HEK293 (cell line): Measurements from ENCODE around the gene CATSPERE.

Experiments used
- BCL11A ChIP-seq: fragments of 450-650 bp; formaldehyde crosslinking; IDR thresholded peaks from 2 replicates; pipeline ENCODE4 v1.5.1; 2016; ENCODE audit warnings: low read depth, missing biosample characterization, missing genetic modification characterization
- ZBTB20 ChIP-seq: fragments of 450-650 bp; formaldehyde crosslinking; IDR thresholded peaks from 2 replicates; pipeline ENCODE4 v1.5.1; 2016; ENCODE audit warnings: missing biosample characterization, missing genetic modification characterization
- ZBTB49 ChIP-seq: fragments of 450-650 bp; formaldehyde crosslinking; IDR thresholded peaks from 2 replicates; pipeline ENCODE4 v1.5.1; 2016; ENCODE audit warnings: missing biosample characterization, missing genetic modification characterization, low read depth
- ZBTB7A ChIP-seq: fragments of 450-650 bp; formaldehyde crosslinking; IDR thresholded peaks from 2 replicates; pipeline ENCODE4 v1.5.1; 2016; ENCODE audit warnings: low read depth, missing biosample characterization, missing genetic modification characterization
- ZFP41 ChIP-seq: fragments of 450-650 bp; formaldehyde crosslinking; IDR thresholded peaks from 2 replicates; pipeline ENCODE4 v1.5.1; 2016; ENCODE audit warnings: missing biosample characterization, missing genetic modification characterization, borderline replicate concordance
- ZNF37A ChIP-seq: fragments of 450-650 bp; IDR thresholded peaks from 2 replicates; pipeline ENCODE4 v1.5.1; 2018; ENCODE audit warnings: missing biosample characterization, missing genetic modification characterization
- ZNF404 ChIP-seq: fragments of 450-650 bp; formaldehyde crosslinking; IDR thresholded peaks from 2 replicates; pipeline ENCODE4 v1.5.1; 2017; ENCODE audit warnings: missing biosample characterization, missing genetic modification characterization
- ZNF501 ChIP-seq: fragments of 450-650 bp; formaldehyde crosslinking; IDR thresholded peaks from 2 replicates; pipeline ENCODE4 v1.5.1; 2016; ENCODE audit warnings: missing biosample characterization, missing genetic modification characterization
- TF ChIP-seq, protein P1 (sequence below): fragments of 450-650 bp; formaldehyde crosslinking; IDR thresholded peaks from 2 replicates; pipeline ENCODE4 v1.5.1; 2016; ENCODE audit warnings: missing biosample characterization, missing genetic modification characterization

DNA sequence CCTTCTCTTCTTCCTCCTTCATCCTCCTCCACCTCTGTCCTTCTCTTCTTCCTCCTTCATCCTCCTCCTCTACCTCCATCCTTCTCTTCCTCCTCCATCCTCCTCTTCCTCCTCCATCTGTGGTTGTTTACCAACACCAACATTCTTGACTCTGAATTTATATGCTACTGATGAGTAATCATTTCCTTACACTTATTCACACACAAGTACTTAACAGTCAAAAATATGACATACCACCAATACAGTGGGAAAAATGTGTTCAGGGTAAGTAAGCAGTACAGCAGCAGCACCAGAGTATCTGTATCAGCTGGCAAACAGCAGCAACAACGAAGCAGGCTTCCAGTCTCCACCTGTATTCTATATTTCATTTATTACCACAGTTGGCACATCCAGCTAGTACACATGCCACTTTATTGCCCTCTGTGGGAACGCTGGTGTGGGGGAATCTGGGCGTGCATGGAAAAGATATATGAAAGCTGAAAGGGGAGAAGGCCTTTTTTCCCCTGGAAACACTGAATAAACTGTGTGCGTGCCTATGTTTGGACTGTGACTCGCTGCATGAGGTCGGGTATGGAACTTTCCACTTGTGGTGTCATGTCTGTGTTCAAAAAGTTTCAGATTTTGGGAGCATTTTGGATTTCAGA is 25.4 kb upstream of the CATSPERE start:
- TF ChIP-seq ZNF404 (tag by site-specific recombination) (no peak), ZBTB7A (tag by site-specific recombination) (no peak), BCL11A (tag by site-specific recombination) (no peak), ZNF501 (tag by site-specific recombination) (no peak), ZBTB49 (tag by site-specific recombination) (no peak), ZBTB20 (tag by site-specific recombination) (no peak), ZNF37A (tag by site-specific recombination) (no peak), ZFP41 (tag by site-specific recombination) (no peak)
- TF ChIP-seq, protein P1, sequence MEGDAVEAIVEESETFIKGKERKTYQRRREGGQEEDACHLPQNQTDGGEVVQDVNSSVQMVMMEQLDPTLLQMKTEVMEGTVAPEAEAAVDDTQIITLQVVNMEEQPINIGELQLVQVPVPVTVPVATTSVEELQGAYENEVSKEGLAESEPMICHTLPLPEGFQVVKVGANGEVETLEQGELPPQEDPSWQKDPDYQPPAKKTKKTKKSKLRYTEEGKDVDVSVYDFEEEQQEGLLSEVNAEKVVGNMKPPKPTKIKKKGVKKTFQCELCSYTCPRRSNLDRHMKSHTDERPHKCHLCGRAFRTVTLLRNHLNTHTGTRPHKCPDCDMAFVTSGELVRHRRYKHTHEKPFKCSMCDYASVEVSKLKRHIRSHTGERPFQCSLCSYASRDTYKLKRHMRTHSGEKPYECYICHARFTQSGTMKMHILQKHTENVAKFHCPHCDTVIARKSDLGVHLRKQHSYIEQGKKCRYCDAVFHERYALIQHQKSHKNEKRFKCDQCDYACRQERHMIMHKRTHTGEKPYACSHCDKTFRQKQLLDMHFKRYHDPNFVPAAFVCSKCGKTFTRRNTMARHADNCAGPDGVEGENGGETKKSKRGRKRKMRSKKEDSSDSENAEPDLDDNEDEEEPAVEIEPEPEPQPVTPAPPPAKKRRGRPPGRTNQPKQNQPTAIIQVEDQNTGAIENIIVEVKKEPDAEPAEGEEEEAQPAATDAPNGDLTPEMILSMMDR (tag by site-specific recombination): no peak
